Measurements from ENCODE around the gene SASS6. TPM values are rescaled to one million over a fixed set of nuclear protein-coding genes. Genes with fewer than 3 reads are reported as not detected.

SASS6 gene
- total and polyA plus RNA-seq, 9 of the 15 experiments (the other 6 are each of a cell fraction or from before 2014, with no cell fraction given): 11.6 to 34.1 (median 18.0) TPM

- H3K27ac ChIP-seq (ENCODE audit: extremely low read depth, low read depth, low read length): no peak overlapping the region
- H3K36me3 ChIP-seq (ENCODE audit: control insufficient read depth, insufficient read depth, low read length): no peaks in the 10 kb centered on the region; the same call in 2 of the 3 replicates
- ATAC-seq: no peak; the same call in 2 of the 3 replicates
- no peaks in the 10 kb centered on the region for H3K4me1 ChIP-seq (replicated peaks in 1 of 2; ENCODE audit: control insufficient read depth in 2 of 2, insufficient read depth in 2 of 2, low read length in 2 of 2)
- no peak overlapping the region for H3K4me3 ChIP-seq
- no peak for FAIRE-seq
- ChIA-PET CTCF (ENCODE audit: low intra/inter-chr PET ratio) (no interaction called here), POLR2A (interaction anchor here (1.1 kb wide), 1 partner anchor 199 kb away, joined by 3 read pairs; no protein-coding TSS in a partner anchor)
- no peak overlapping the region for H3K4me2 ChIP-seq (ENCODE audit: insufficient read depth, low read length)
- no peak overlapping the region for H3K9ac ChIP-seq (ENCODE audit: insufficient read depth in 1 of 2, low read depth in 2 of 2, low read length in 2 of 2)
- no TSS peak for BruUV-seq (replicated peaks)
- no peak overlapping the region for H2AFZ ChIP-seq (ENCODE audit: low read depth, low read length)
- H3K79me2 ChIP-seq (ENCODE audit: control insufficient read depth, insufficient read depth, low read length): no peaks in the 10 kb centered on the region
- in situ Hi-C loops (cut with MboI): no loop called here
- no peaks in the 10 kb centered on the region for H3K27me3 ChIP-seq (ENCODE audit: control insufficient read depth in 2 of 2, insufficient read depth in 2 of 2, low read length in 2 of 2)
- no peaks in the 10 kb centered on the region for H4K20me1 ChIP-seq (replicated peaks; ENCODE audit: control insufficient read depth, insufficient read depth, low read length)
- TF ChIP-seq THRA (IDR thresholded peaks at IDR 0.05) (no peak), ZNF431 (CRISPR knock-in tag; IDR thresholded peaks at IDR 0.05) (no peak), ELK1 (CRISPR knock-in tag; IDR thresholded peaks at IDR 0.05) (no peak), ZNF398 (CRISPR knock-in tag; IDR thresholded peaks at IDR 0.05) (no peak), CHD4 (IDR thresholded peaks at IDR 0.05; ENCODE audit: insufficient read depth, insufficient replicate concordance, low read depth, low read length, poor library complexity, severe bottlenecking) (no peak)
- DNase-seq (ENCODE audit: extremely low read depth in 1 of 4, low spot score in 3 of 4): no peak
- intact Hi-C loops (cut with micrococcal nuclease): no loop called here
- no peaks in the 10 kb centered on the region for H3K9me1 ChIP-seq (ENCODE audit: control insufficient read depth, insufficient read depth, low read length)
- WGBS (ENCODE audit: insufficient coverage, low coverage, missing lambda C conversion rate): 31% methylated on average over 2 of the region's 2 CpGs
- no peaks in the 10 kb centered on the region for H3K9me3 ChIP-seq (replicated peaks; ENCODE audit: control insufficient read depth, insufficient read depth, low read depth, low read length)
Measured at GRCh38 chr1:100164216-100164615, 31.5 kb upstream of the SASS6 start.

All from K562 (cell line).